Neutrophil (primary cell): ENCODE measurements around the gene CAST.

Experiments used
- H3K27ac ChIP-seq: fragments of 200-600 bp; sonication (generic); 2 replicates; pipeline ENCODE4 v1.5.1; 2016; ENCODE audit warnings: mild to moderate bottlenecking, moderate library complexity
- H3K27me3 ChIP-seq: fragments of 200-600 bp; sonication (generic); 2 replicates; pipeline ENCODE4 v1.6.0; 2016; ENCODE audit warnings: mild to moderate bottlenecking
- H3K36me3 ChIP-seq: fragments of 200-600 bp; sonication (generic); 2 replicates; pipeline ENCODE4 v1.5.1; 2017
- H3K4me1 ChIP-seq, 2 experiments: fragments of 200-600 bp in 1 of 2; sonication (generic) in 1 of 2; 1 replicate in 1 of 2; 2 replicates in 1 of 2; pipeline versions ENCODE4 v1.5.1 to v1.6.1; 2013 to 2016; ENCODE audit warnings: low read depth in 1 of 2, low read length in 1 of 2, mild to moderate bottlenecking in 1 of 2, moderate library complexity in 1 of 2; ENCODE audit not compliant: control insufficient read depth in 1 of 2, insufficient read depth in 1 of 2
- H3K4me3 ChIP-seq, 2 experiments: fragments of 200-600 bp in 1 of 2; sonication (generic) in 1 of 2; 1 replicate in 1 of 2; 2 replicates in 1 of 2; pipeline ENCODE4 v1.5.1; 2013 to 2016; ENCODE audit warnings: low read depth in 1 of 2, low read length in 1 of 2, mild to moderate bottlenecking in 1 of 2, moderate library complexity in 1 of 2
- H3K9me3 ChIP-seq: fragments of 200-600 bp; sonication (generic); 2 replicates; pipeline ENCODE4 v1.5.1; 2016
- TF ChIP-seq, protein P1 (sequence below): fragments of 200-600 bp; sonication (generic); IDR thresholded peaks from 2 replicates; pipeline ENCODE4 v1.5.1; 2016; ENCODE audit warnings: antibody characterized with exemption

CAST gene

DNA sequence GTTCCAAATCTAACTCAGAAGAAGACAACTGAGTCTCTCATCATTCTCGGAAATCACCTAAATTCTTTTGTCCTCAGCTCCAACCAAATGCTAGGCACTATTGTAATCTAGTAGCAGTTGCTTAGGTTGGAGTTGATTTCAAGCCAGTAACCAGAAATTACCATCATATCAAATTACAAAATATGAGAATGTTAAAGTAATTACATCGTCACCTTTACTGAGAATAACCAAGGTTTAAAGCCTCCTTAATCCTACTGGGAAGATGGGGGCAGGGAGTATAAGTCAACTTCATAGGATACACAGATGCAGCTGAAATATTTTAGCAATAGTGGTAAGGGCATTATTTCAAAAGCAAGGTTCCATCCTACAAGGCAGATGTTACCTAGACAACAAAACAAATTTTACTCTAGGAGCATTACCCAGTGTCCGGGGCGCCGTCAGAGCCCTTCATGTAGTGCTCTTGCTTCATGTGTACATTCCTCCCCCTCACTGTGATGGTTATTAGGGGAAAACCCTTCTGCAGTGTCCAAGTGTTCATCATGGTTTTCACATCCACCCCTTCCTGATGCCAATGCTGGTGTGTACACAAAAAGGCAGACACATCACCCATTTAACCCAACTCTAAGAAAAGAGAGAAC is 126.1 kb downstream of the CAST start:
- H3K27me3 ChIP-seq: no peaks in the 10 kb centered on the region
- no peak overlapping the region for H3K4me3 ChIP-seq
- no peak overlapping the region for H3K27ac ChIP-seq
- TF ChIP-seq, protein P1, sequence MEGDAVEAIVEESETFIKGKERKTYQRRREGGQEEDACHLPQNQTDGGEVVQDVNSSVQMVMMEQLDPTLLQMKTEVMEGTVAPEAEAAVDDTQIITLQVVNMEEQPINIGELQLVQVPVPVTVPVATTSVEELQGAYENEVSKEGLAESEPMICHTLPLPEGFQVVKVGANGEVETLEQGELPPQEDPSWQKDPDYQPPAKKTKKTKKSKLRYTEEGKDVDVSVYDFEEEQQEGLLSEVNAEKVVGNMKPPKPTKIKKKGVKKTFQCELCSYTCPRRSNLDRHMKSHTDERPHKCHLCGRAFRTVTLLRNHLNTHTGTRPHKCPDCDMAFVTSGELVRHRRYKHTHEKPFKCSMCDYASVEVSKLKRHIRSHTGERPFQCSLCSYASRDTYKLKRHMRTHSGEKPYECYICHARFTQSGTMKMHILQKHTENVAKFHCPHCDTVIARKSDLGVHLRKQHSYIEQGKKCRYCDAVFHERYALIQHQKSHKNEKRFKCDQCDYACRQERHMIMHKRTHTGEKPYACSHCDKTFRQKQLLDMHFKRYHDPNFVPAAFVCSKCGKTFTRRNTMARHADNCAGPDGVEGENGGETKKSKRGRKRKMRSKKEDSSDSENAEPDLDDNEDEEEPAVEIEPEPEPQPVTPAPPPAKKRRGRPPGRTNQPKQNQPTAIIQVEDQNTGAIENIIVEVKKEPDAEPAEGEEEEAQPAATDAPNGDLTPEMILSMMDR: no peak
- H3K36me3 ChIP-seq: peaks cover 99% of the 10 kb centered on the region
- H3K4me1 ChIP-seq: no peaks in the 10 kb centered on the region
- H3K9me3 ChIP-seq: no peaks in the 10 kb centered on the region

DNA sequence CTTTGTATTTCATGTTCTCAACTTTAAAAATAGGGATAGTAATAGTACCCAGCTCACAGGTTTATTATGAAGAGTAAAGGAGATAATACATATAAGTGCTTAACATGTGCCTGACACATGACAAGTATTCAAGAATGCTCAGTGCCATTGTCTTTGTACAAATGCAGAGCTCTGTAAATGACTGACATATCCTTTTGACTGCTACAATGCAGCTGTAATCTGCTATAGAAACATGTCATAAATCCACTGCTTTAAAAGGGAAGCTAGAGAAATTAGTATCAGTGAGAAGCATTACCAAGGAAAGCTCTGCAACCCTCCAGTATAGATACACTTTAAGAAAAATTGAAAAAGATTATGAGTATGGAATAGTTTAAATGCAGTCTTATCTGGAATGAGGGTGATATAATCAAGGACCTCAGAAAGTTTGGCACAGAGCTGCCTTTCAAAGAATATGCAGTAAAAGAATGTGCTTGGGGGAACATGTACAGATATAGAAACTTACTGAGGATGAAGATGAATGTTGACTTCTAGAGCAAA is 127.7 kb downstream of the CAST start:
- H3K27ac ChIP-seq: no peak overlapping the region
- peaks cover 100% of the 10 kb centered on the region for H3K36me3 ChIP-seq
- H3K4me1 ChIP-seq: no peaks in the 10 kb centered on the region
- no peaks in the 10 kb centered on the region for H3K9me3 ChIP-seq
- no peak overlapping the region for H3K4me3 ChIP-seq
- no peaks in the 10 kb centered on the region for H3K27me3 ChIP-seq
- TF ChIP-seq, protein P1: no peak

DNA sequence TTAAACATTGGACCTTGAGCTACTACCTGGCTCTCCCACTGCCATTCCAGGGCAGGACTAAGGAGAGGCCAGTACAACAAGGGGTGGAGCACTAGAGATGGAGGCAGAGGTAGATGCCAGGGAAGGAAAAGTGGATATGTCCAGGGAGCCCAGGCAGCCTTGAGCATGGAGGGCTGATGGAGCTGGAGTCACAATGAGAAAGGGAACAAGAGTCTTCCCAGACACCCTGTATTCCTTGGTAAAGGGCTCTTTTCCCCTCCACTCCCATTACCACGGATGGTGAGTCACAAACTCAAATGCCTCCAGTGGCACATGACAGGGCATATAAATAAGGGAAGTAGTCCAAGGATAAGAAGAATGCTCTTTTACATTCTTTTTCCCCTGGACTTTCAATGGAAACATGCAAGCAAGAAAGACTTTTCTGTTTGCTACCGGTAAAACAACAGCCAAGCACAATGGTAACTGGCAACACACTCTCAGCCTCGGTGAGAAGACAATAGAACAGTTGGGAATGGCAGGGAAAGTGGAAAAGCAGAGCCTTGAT is 128.9 kb downstream of the CAST start:
- Histone ChIP-seq H3K9me3 (no peaks in the 10 kb centered on the region), H3K27me3 (no peaks in the 10 kb centered on the region), H3K27ac (peak overlapping the region; percentile 3), H3K36me3 (peaks cover 100% of the 10 kb centered on the region), H3K4me3 (no peak overlapping the region), H3K4me1 (no peaks in the 10 kb centered on the region)
- TF ChIP-seq, protein P1: no peak

DNA sequence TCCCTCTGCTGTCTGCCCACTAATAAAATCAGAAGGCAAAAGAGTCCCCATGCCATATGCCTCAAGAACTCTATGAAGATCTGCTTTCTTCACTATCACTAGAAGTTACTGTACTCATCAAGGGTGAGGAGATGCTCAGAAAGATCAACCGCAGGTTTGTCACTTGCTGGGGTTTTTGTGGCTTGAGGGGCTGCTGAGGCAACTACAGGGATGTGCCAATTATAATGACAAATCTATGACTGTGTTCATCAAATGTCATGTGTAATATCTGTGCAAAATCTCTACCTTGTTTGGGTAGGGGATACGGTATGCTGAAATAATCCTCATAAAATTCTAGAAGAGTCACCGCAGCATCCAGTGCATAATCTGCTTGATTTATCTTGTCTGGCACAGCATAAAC is 132.6 kb downstream of the CAST start:
- TF ChIP-seq, protein P1: no peak
- H3K36me3 ChIP-seq: peaks cover 99% of the 10 kb centered on the region
- no peak overlapping the region for H3K4me3 ChIP-seq
- no peaks in the 10 kb centered on the region for H3K4me1 ChIP-seq
- H3K27ac ChIP-seq: no peak overlapping the region
- H3K27me3 ChIP-seq: no peaks in the 10 kb centered on the region
- no peaks in the 10 kb centered on the region for H3K9me3 ChIP-seq

DNA sequence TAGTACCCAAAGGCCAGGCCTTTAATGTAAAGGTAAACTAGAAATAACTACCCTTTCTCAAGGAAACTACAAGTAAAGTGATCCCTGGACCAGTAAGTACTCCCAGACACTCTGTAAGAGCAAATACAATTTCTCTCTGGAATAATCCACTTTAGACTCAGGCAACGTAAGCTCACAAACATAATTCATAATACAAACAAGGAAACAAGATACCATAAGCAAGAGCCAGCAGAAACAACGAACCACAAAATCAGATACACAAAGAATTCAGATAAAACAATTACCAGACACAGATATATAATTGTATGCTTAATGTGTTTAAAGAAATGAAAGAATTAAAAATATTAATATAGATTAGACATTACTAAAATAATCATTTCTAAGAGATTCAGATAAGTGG is 133.4 kb downstream of the CAST start:
- Histone ChIP-seq H3K36me3 (peaks cover 99% of the 10 kb centered on the region), H3K4me1 (no peaks in the 10 kb centered on the region), H3K27ac (no peak overlapping the region), H3K4me3 (no peak overlapping the region), H3K27me3 (no peaks in the 10 kb centered on the region), H3K9me3 (no peaks in the 10 kb centered on the region)
- TF ChIP-seq, protein P1: no peak
